Left colon (tissue), 2 donors: ENCODE results near the gene LACRT. TPM values are rescaled to one million over a fixed set of nuclear protein-coding genes. Genes with fewer than 3 reads are reported as not detected.

Experiments used
- ATAC-seq: fragments of 200-7000 bp; cut with Tn5 transposase; one replicate; pipeline ENCODE4 v1.9.1; 2020; ENCODE audit warnings: mild to moderate bottlenecking, moderate library complexity
- DNase-seq, 2 donors: peaks; one replicate each; pipeline ENCODE4 v3.0.0-alpha.2; 2020
- intact Hi-C, 2 donors: fragments of 100-400 bp; cut with DNase I in 1 of 2; cut with micrococcal nuclease in 1 of 2; formaldehyde crosslinking; loops; one replicate each; pipeline versions ENCODE4 v1.11.2 to v1.14.0; 2022; cut with DNase I, micrococcal nuclease
- total RNA-seq, 2 donors: library from RNA; stranded (reverse); fragmentation: NEBNext Ultra II Directional; extraction: Animal tissue kit (Norgen Biotek cat#: 25700); gene quantifications; one replicate each; pipeline ENCODE4 v1.2.1, GENCODE V29; 2021
- donor health status: DM: no; HTN: no; CAD: no.
- donor health status: DM: yes; HTN: yes; CAD: no.

LACRT gene
- total RNA-seq, 2 donors from 2014 or later, result not detected

DNA sequence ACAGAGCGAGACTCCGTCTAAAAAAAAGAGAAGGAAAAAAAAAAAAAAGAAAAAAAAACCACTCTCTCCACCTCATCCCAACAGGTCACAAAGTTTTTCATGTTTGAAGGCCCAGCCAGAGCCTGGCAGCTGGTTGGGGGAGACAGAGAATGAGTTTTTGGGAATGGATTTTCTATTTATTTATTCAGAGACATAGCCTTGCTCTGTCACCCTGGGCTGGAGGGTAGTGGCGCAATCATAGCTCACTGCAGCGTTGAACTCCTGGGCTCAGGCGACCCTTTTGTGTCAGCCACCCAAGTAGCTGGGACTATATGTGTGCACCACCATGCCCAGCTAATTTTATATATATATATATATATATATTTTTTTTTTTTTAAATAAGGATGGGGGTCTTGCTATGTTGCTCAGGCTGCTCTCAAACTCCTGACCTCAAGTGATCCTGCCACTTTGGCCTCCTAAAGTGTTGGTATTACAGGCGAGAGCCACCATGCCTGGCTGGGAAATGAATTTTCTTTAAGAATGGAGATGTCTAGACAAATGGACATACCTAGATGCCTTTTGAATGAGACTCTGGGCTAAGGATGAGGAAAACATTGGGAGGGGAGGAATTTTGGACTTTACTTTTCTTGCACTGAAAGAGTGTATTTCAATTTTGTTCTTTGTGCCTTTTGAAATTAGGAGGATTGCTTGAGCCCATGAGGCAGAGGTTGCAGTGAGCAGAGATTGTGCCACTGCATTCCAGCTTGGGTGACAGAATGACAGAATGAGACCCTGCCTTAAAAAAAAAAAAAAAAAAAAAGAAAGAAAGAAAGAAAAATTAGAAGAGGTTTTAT is 29.3 kb downstream of the LACRT start:
- intact Hi-C loops, result no loop called here
- no peak for DNase-seq

GRCh38 chr12:54604436-54604835 is 30.3 kb downstream of the LACRT start:
- intact Hi-C loops, result no loop called here
- no peak for ATAC-seq
- no peak for DNase-seq

More for the DNA sequence above, 29.3 kb downstream of the LACRT start:
- ATAC-seq, result no peak

DNA sequence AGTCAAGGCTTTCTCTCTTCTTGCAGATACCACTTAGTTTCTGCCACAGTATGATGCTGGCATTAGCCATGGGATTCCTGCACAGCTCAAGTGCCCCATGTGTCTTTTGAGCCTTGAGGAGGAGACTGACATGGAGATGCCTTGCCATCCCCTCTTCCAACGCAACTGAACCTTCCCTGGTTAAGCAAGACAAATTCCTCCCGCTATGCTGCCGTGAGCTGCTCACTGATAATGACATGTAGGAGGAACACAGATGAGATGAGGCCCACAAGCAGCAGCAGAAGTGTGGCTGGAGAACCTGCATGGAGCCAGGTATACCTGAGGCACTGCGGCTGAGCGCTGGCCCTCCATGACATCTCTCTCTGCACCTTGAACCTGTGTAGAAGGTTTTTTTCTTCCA is 30.8 kb downstream of the LACRT start:
- DNase-seq (no peak), ATAC-seq (no peak)
- intact Hi-C loops, result no loop called here

- ATAC-seq (peak; percentile 81), DNase-seq (peak in 1 of 2 donors; percentile 53)
- intact Hi-C loops, result no loop called here
Observed at GRCh38 chr12:54603173-54603814, 31.4 kb downstream of the LACRT start.

DNA sequence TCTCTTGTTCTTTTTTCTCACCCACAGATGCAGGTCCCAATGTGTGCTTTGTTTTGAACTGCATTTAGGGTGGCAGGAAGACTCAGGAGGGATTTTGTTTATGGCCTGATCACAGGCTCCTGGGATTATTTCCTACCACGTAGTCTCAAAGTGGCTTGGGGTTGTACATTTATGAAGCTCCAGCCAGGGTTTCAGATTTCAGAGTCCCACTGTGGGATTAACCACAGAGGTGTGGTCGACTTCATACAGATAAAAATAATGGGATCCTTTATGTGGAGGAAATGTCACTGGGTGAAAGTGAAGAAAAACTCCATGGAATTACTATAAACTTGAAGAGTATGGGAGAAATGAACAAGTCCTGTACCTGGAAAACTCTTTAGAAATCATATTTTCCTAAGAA is 32.0 kb downstream of the LACRT start:
- intact Hi-C loops, result no loop called here
- no peak for ATAC-seq
- no peak for DNase-seq

GRCh38 chr12:54601841-54602240 is 32.9 kb downstream of the LACRT start:
- no peak for ATAC-seq
- no peak for DNase-seq
- intact Hi-C loops, result no loop called here

- DNase-seq (no peak), ATAC-seq (no peak)
- intact Hi-C loops, result no loop called here
Observed at GRCh38 chr12:54598970-54599369, 35.7 kb downstream of the LACRT start.

DNA sequence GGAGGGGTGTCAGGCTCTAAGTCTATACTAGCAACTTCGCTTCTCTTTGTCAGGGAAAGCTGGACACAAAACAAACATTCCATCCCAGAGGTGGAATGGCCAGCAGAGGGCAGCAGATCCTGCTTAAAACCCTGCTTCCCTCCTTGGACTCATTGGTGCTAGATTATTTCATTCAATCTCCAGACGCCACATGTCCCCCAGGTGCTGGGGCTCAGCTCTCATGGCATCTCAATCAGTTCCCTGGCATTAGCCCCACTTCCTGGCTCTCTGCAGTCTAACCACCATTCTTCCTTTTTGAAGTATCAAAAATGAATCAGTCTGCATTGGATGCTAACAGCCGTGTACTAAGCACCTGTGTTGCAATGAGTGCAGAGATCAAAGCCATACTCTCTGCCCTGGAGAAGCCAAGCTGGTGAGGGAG is 38.2 kb downstream of the LACRT start:
- peak; percentile 64 for ATAC-seq
- peak; percentile 36 to 79 for DNase-seq
- intact Hi-C loops, result no loop called here

- no peak for DNase-seq
- no peak for ATAC-seq
- intact Hi-C loops, result no loop called here
Observed at GRCh38 chr12:54595471-54595870, 39.2 kb downstream of the LACRT start.

DNA sequence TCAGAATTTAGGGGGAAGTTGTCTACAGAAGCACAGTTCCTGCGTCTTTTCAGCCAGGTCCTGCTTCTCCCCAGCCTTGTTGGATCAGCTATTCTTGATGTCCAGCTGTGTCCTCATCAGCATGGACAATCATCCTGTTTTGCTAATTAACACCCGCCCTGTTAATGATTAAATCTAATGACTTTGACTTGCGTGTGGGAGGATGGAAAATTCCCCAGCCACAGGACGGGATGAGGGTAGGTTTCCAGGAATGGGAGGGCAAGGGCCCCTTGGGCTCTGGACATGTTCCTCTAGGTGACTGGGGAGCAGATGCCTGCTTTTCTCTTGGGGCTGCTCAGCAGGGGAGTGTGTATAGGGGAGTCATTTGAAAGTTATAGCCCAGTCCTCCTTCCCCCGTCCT is 41.0 kb downstream of the LACRT start:
- intact Hi-C loops, result no loop called here
- DNase-seq, result no peak
- no peak for ATAC-seq

GRCh38 chr12:54593135-54593534 is 41.6 kb downstream of the LACRT start:
- ATAC-seq (no peak), DNase-seq (no peak)
- intact Hi-C loops, result no loop called here

DNA sequence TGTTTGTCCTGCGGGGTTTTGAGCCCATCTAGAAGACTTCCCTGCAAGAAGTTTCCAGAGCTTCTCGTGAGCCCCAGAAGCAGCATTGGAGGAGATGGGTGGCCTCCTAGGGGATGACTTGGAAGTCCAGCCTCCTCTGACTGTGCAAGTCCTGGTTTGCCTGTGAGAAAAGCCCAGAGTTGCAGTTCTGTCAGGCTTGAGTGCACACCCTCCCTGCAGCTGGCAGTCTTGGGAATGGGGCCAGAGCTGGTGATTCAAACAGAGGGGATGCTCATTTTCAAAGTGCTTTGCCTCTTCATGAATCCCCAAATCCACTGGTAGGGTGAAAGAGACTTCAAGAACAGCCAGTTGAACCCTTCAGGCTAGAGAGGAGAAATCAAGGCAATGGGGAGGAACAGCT is 42.4 kb downstream of the LACRT start:
- ATAC-seq (no peak), DNase-seq (no peak)
- intact Hi-C loops, result no loop called here

GRCh38 chr12:54590978-54591591 is 43.6 kb downstream of the LACRT start:
- intact Hi-C loops, result no loop called here
- DNase-seq (peak in 1 of 2 donors; percentile 33), ATAC-seq (peak; percentile 12)

DNA sequence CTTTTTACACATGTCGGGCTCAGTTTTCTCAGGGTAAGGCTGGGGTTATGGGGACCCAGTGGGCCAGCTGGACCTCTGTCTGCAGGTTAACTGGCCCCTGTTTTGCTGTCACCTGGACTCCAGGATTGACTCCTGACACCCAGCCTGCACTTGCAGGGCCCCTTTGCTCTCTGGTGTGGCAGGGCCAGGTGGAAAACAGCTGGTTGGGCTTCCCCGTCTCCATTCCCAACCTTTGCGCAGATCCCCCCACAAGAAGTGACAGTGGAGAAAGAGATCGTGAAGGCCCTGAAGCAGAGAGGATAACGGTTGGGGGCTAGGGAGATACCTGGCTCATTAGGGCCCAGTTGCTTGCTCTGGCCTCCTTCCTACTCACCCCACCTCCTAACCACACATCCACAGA is 44.7 kb downstream of the LACRT start:
- DNase-seq, result no peak
- intact Hi-C loops, result no loop called here
- no peak for ATAC-seq

DNA sequence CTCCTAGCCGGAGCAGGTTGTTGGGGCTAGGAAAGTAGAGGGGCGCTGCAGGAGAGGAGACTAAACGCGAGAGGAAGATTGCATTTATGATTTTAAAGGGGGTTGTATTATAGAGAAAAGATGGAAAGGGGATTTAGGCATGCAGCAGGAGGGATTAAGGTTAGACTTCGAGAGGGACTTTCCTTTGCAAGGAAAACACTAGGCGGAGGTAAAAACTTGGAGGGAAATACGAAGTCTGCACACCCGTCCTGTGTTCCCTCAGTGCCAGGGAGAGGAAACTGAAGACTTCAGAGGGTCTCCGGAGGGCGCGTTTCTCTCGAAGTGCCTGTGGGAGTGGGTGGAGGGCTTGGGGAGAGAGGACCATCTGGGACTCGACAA is 45.8 kb downstream of the LACRT start:
- no peak for ATAC-seq
- DNase-seq, result no peak

DNA sequence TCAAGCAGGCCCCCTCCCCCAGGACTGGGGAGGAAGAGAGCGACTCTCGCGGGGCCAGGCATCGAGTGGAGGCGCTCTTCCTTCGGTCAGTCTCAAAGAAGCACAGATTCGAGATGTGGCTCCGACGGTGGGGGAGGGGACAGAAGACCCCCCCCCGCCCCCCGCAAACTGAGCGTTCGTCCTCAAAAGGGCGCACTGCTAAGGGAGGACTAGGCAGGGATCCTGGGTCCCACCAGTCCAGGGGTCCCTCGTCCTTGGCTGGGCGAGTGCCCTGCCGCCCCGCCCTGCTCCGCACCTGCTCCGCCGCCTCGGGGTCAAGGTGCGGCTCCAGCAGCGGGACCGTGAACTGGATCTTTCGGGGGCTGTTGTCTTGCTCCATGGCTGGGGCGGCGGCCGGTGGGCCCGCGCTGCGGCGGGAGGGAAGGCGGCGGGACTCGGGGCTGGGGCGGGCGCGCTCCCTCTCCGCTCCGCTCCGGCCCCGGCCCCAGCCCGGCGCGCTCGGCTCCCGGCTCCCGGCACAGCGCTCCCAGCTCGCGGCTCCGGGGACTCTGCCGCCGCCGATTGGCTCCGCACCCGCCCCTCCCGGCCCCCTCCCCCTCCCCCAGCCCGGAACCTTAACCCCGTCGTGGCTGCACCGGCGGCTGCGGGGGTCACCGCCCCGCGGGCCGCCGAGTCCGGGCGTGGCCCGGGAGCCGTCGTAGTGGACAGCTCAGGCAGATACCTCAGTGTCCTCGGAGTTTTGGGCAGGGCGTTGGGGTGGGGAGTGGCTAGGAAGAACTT is 46.4 kb downstream of the LACRT start, which contains the start of gene PPP1R1A:
TSS of gene PPP1R1A (minus strand) at position 550 of the 780 bp plus-strand sequence. CDS start at position 379, 171 bp downstream.
- ATAC-seq (peak; percentile 70), DNase-seq (peak in 1 of 2 donors; percentile 16)
- intact Hi-C loops, result no loop called here

More for the DNA sequence above, 45.8 kb downstream of the LACRT start:
- intact Hi-C loops, result no loop called here

GRCh38 chr12:54587315-54587873 is 47.3 kb downstream of the LACRT start:
- DNase-seq (peak in 1 of 2 donors; percentile 32), ATAC-seq (peak; percentile 28)
- intact Hi-C loops, result no loop called here

- intact Hi-C loops, result no loop called here
- no peak for DNase-seq
- ATAC-seq, result no peak
Observed at GRCh38 chr12:54586620-54587019, 48.1 kb downstream of the LACRT start.

- no peak for ATAC-seq
- no peak for DNase-seq
- intact Hi-C loops, result no loop called here
Observed at GRCh38 chr12:54585243-54585642, 49.5 kb downstream of the LACRT start.
